SK-N-SH (cell line): ENCODE measurements around the gene MAN1B1.

Source experiments
- CTCF ChIP-seq: fragments of 200-600 bp; sonication (generic); IDR thresholded peaks from 2 replicates; pipeline ENCODE4 v1.6.1; 2017; ENCODE audit warnings: antibody characterized with exemption, mild to moderate bottlenecking, moderate library complexity
- ZBTB33 ChIP-seq: IDR thresholded peaks from 2 replicates; pipeline ENCODE4 v1.4.0; 2012; ENCODE audit warnings: low read depth, borderline replicate concordance

- TF ChIP-seq ZBTB33 = no peak
- TF ChIP-seq CTCF = no peak
These were observed 63.3 kb downstream of the MAN1B1 start for GRCh38 chr9:137149942-137150616.
